HEK293 (cell line): ENCODE results near the gene KPNA5.

Experiments used
- CTCF ChIA-PET: fragments of 350-600 bp; formaldehyde crosslinking; extraction: SDS; loops from one replicate; lab custom pipeline; 2021; ENCODE audit warnings: antibody characterized with exemption; lab: Yijun Ruan, JAX
- POLR2A ChIA-PET: fragments of 300-600 bp; formaldehyde crosslinking; extraction: SDS; loops from one replicate; lab custom pipeline; 2020; ENCODE audit warnings: antibody characterized with exemption, inconsistent platforms; lab: Yijun Ruan, JAX
- H3K27ac ChIP-seq: fragments of 200-500 bp; sonication (Bioruptor generic); 2 replicates; pipeline ENCODE4 v1.5.1; 2014; ENCODE audit warnings: low read depth, low read length, control low read depth, inconsistent platforms; ENCODE audit errors: extremely low read depth
- H3K36me3 ChIP-seq, 2 experiments: fragments of 200-500 bp in 1 of 2; sonication (Bioruptor generic) in 1 of 2; 1 replicate in 1 of 2; 2 replicates in 1 of 2; pipeline ENCODE4 v1.5.1; 2014 to 2017; ENCODE audit warnings: inconsistent platforms in 2 of 2, low read length in 2 of 2; ENCODE audit not compliant: control insufficient read depth in 2 of 2, insufficient read depth in 1 of 2
- H3K4me1 ChIP-seq: fragments of 200-500 bp; sonication (Bioruptor generic); 2 replicates; pipeline ENCODE4 v1.5.1; 2014; ENCODE audit warnings: mild to moderate bottlenecking, low read length, inconsistent platforms; ENCODE audit not compliant: control insufficient read depth, insufficient read depth
- H3K4me3 ChIP-seq: 2 replicates; pipeline ENCODE4 v1.5.1; 2011; ENCODE audit warnings: low read depth, mild to moderate bottlenecking, control low read depth, low read length, moderate library complexity
- H3K9me3 ChIP-seq: fragments of 200-500 bp; sonication (Bioruptor generic); 2 replicates; pipeline ENCODE4 v1.5.1; 2014; ENCODE audit warnings: low read depth, low read length, inconsistent platforms; ENCODE audit not compliant: control insufficient read depth, insufficient read depth
- EGR2 ChIP-seq: fragments of 450-650 bp; formaldehyde crosslinking; IDR thresholded peaks from 2 replicates; pipeline ENCODE4 v1.5.1; 2016; ENCODE audit warnings: low read depth, missing biosample characterization, missing genetic modification characterization
- FEZF1 ChIP-seq: fragments of 450-650 bp; formaldehyde crosslinking; IDR thresholded peaks from 2 replicates; pipeline ENCODE4 v1.5.1; 2016; ENCODE audit warnings: missing biosample characterization, missing genetic modification characterization
- HOXD13 ChIP-seq: sonication (generic); formaldehyde crosslinking; IDR thresholded peaks from 2 replicates; pipeline ENCODE4 v1.8.0; 2022; ENCODE audit warnings: missing genetic modification reagents, borderline replicate concordance
- SCRT1 ChIP-seq: fragments of 450-650 bp; formaldehyde crosslinking; IDR thresholded peaks from 2 replicates; pipeline ENCODE4 v1.5.1; 2016; ENCODE audit warnings: missing biosample characterization, missing genetic modification characterization, borderline replicate concordance
- SCRT2 ChIP-seq: fragments of 450-650 bp; formaldehyde crosslinking; IDR thresholded peaks from 2 replicates; pipeline ENCODE4 v1.5.1; 2016; ENCODE audit warnings: missing biosample characterization, missing genetic modification characterization
- ZEB2 ChIP-seq: fragments of 450-650 bp; formaldehyde crosslinking; IDR thresholded peaks from 2 replicates; pipeline ENCODE4 v1.5.1; 2016; ENCODE audit warnings: missing biosample characterization, missing genetic modification characterization
- ZFHX2 ChIP-seq: fragments of 450-650 bp; formaldehyde crosslinking; conservative IDR thresholded peaks from 2 replicates; pipeline ENCODE4 v1.5.1; 2016; ENCODE audit warnings: missing biosample characterization, missing genetic modification characterization
- ZNF138 ChIP-seq: fragments of 450-650 bp; formaldehyde crosslinking; IDR thresholded peaks from 2 replicates; pipeline ENCODE4 v1.5.1; 2016; ENCODE audit warnings: missing biosample characterization, missing genetic modification characterization, borderline replicate concordance
- ZNF155 ChIP-seq: fragments of 450-650 bp; formaldehyde crosslinking; IDR thresholded peaks from 2 replicates; pipeline ENCODE4 v1.5.1; 2016; ENCODE audit warnings: missing biosample characterization, missing genetic modification characterization
- ZNF16 ChIP-seq: fragments of 450-650 bp; formaldehyde crosslinking; IDR thresholded peaks from 2 replicates; pipeline ENCODE4 v1.5.1; 2016; ENCODE audit warnings: low read depth, missing biosample characterization, missing genetic modification characterization
- ZNF2 ChIP-seq: fragments of 450-650 bp; formaldehyde crosslinking; IDR thresholded peaks from 2 replicates; pipeline ENCODE4 v1.5.1; 2016; ENCODE audit warnings: missing biosample characterization, missing genetic modification characterization
- ZNF23 ChIP-seq: fragments of 450-650 bp; formaldehyde crosslinking; IDR thresholded peaks from 2 replicates; pipeline ENCODE4 v1.5.1; 2016; ENCODE audit warnings: missing biosample characterization, missing genetic modification characterization, borderline replicate concordance
- ZNF239 ChIP-seq: fragments of 450-650 bp; formaldehyde crosslinking; IDR thresholded peaks from 2 replicates; pipeline ENCODE4 v1.5.1; 2016; ENCODE audit warnings: missing biosample characterization, missing genetic modification characterization
- ZNF350 ChIP-seq: fragments of 450-650 bp; formaldehyde crosslinking; IDR thresholded peaks from 2 replicates; pipeline ENCODE4 v1.5.0; 2017; ENCODE audit warnings: missing biosample characterization, mild to moderate bottlenecking, missing genetic modification characterization
- ZNF354C ChIP-seq: fragments of 450-650 bp; formaldehyde crosslinking; IDR thresholded peaks from 2 replicates; pipeline ENCODE4 v1.5.1; 2016; ENCODE audit warnings: missing biosample characterization, missing genetic modification characterization, low read depth, borderline replicate concordance
- ZNF394 ChIP-seq: fragments of 450-650 bp; formaldehyde crosslinking; IDR thresholded peaks from 2 replicates; pipeline ENCODE4 v1.5.1; 2016; ENCODE audit warnings: missing biosample characterization, missing genetic modification characterization, mild to moderate bottlenecking, moderate library complexity, borderline replicate concordance
- ZNF48 ChIP-seq: fragments of 450-650 bp; formaldehyde crosslinking; IDR thresholded peaks from 2 replicates; pipeline ENCODE4 v1.5.1; 2016; ENCODE audit warnings: missing biosample characterization, missing genetic modification characterization
- ZNF514 ChIP-seq: fragments of 450-650 bp; formaldehyde crosslinking; IDR thresholded peaks from 2 replicates; pipeline ENCODE4 v1.5.1; 2016; ENCODE audit warnings: missing biosample characterization, missing genetic modification characterization
- ZNF621 ChIP-seq: fragments of 450-650 bp; formaldehyde crosslinking; IDR thresholded peaks from 2 replicates; pipeline ENCODE4 v1.5.1; 2017; ENCODE audit warnings: missing biosample characterization, missing genetic modification characterization
- ZNF664 ChIP-seq: fragments of 450-650 bp; formaldehyde crosslinking; IDR thresholded peaks from 2 replicates; pipeline ENCODE4 v1.5.1; 2016; ENCODE audit warnings: missing biosample characterization, missing genetic modification characterization
- ZNF670 ChIP-seq: fragments of 450-650 bp; formaldehyde crosslinking; IDR thresholded peaks from 2 replicates; pipeline ENCODE4 v1.5.1; 2016; ENCODE audit warnings: missing biosample characterization, missing genetic modification characterization, low read depth
- ZNF777 ChIP-seq: fragments of 450-650 bp; formaldehyde crosslinking; IDR thresholded peaks from 2 replicates; pipeline ENCODE4 v1.5.1; 2017; ENCODE audit warnings: missing biosample characterization, missing genetic modification characterization, borderline replicate concordance
- ZNF792 ChIP-seq: fragments of 450-650 bp; formaldehyde crosslinking; IDR thresholded peaks from 2 replicates; pipeline ENCODE4 v1.5.1; 2016; ENCODE audit warnings: missing biosample characterization, missing genetic modification characterization
- ZNF830 ChIP-seq: fragments of 450-650 bp; IDR thresholded peaks from 2 replicates; pipeline ENCODE4 v1.5.0; 2018; ENCODE audit warnings: missing biosample characterization, missing genetic modification characterization, low read depth, mild to moderate bottlenecking, moderate library complexity
- TF ChIP-seq, protein P1 (sequence below): fragments of 450-650 bp; formaldehyde crosslinking; IDR thresholded peaks from 2 replicates; pipeline ENCODE4 v1.5.1; 2017; ENCODE audit warnings: missing biosample characterization, missing genetic modification characterization

The KPNA5 gene

DNA sequence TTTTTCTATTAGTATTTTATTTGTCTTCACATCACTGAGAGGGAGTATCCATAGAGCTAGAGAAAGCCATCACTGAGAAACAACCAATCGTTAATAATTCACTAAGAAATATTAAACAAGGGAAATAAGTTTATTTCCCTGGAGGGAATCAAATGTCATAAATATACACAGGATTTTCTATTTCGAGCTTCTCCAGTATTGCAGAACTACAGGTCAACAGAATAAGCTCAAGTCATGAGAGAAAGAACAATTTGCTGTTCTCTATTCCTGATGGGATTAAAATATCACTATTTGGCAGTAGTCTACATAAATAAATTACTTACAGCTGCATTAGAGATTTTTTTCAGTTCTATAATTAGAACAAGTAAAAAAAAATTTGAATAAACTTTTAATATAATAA, 86.7 kb downstream of the KPNA5 start:
- Histone ChIP-seq H3K4me3 (no peak overlapping the region), H3K36me3 (no peaks in the 10 kb centered on the region), H3K4me1 (no peaks in the 10 kb centered on the region), H3K27ac (no peak overlapping the region), H3K9me3 (no peaks in the 10 kb centered on the region)
- CTCF ChIA-PET = interaction anchor here (0.6 to 4.7 kb wide), 6 partner anchors 8 to 499 kb away, joined by 3 to 27 read pairs (median 4); no protein-coding TSS in a partner anchor
- POLR2A ChIA-PET = no interaction called here
- no peak for TF ChIP-seq EGR2 (tag by site-specific recombination)
- no peak for TF ChIP-seq ZNF830 (tag by site-specific recombination)
- no peak for TF ChIP-seq ZNF138 (tag by site-specific recombination)
- TF ChIP-seq ZNF23 (tag by site-specific recombination) = no peak
- no peak for TF ChIP-seq ZNF394 (tag by site-specific recombination)
- TF ChIP-seq ZNF777 (tag by site-specific recombination) = no peak

DNA sequence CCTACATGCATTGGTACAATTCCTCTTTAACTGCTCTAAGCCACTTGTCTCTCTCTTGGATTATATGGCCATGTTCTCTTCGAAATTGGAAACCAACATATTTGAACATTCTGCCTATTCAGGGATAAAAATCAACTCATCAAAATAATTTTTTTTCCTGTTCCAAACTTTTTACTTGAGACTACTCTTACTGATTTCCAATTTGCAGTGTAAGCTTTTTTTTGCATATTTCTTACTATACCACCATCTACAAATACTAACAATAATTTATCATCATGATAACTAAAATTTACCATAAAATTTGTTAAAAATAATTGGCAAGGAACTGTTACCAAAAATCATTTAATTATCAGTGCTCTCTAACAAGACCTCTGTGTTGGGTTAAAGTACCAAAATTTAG, 91.4 kb downstream of the KPNA5 start:
- CTCF ChIA-PET = interaction anchor here (0.6 to 4.3 kb wide), 2 partner anchors 74 to 504 kb away, joined by 3 to 16 read pairs; no protein-coding TSS in a partner anchor
- TF ChIP-seq FEZF1 (tag by site-specific recombination) = no peak
- no peak for TF ChIP-seq ZNF792 (tag by site-specific recombination)
- no peak for TF ChIP-seq SCRT2
- TF ChIP-seq ZNF670 (tag by site-specific recombination) = no peak
- TF ChIP-seq ZFHX2 (tag by site-specific recombination) = no peak
- TF ChIP-seq ZNF155 (tag by site-specific recombination) = no peak
- no peak for TF ChIP-seq ZNF16 (tag by site-specific recombination)
- TF ChIP-seq SCRT1 (tag by site-specific recombination) = no peak
- TF ChIP-seq ZEB2 (tag by site-specific recombination) = no peak
- no peak for TF ChIP-seq EGR2 (tag by site-specific recombination)
- no peak for TF ChIP-seq ZNF354C (tag by site-specific recombination)
- TF ChIP-seq ZNF621 (tag by site-specific recombination) = no peak
- no peak for TF ChIP-seq HOXD13
- no peak for TF ChIP-seq ZNF350 (tag by site-specific recombination)
- no peak for TF ChIP-seq ZNF239 (tag by site-specific recombination)
- no peak for TF ChIP-seq ZNF48 (tag by site-specific recombination)
- TF ChIP-seq ZNF514 = no peak
- TF ChIP-seq, protein P1, sequence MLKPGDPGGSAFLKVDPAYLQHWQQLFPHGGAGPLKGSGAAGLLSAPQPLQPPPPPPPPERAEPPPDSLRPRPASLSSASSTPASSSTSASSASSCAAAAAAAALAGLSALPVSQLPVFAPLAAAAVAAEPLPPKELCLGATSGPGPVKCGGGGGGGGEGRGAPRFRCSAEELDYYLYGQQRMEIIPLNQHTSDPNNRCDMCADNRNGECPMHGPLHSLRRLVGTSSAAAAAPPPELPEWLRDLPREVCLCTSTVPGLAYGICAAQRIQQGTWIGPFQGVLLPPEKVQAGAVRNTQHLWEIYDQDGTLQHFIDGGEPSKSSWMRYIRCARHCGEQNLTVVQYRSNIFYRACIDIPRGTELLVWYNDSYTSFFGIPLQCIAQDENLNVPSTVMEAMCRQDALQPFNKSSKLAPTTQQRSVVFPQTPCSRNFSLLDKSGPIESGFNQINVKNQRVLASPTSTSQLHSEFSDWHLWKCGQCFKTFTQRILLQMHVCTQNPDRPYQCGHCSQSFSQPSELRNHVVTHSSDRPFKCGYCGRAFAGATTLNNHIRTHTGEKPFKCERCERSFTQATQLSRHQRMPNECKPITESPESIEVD = no peak
- TF ChIP-seq ZNF2 (tag by site-specific recombination) = no peak
- no peak for TF ChIP-seq ZNF664 (tag by site-specific recombination)
- POLR2A ChIA-PET = no interaction called here
- Histone ChIP-seq H3K36me3 (no peaks in the 10 kb centered on the region), H3K27ac (no peak overlapping the region), H3K4me1 (no peaks in the 10 kb centered on the region), H3K4me3 (no peak overlapping the region), H3K9me3 (no peaks in the 10 kb centered on the region)
